OCI-M1 (cell line): ENCODE data around the gene ELMO1.

ENCODE experiments used
- DNase-seq: peaks from one replicate; lab custom pipeline; 2025; lab: John Stamatoyannopoulos, UW

Gene ELMO1

GRCh38 chr7:37430640-37431039 lies 18.0 kb downstream of the ELMO1 start:
- no peak for DNase-seq

- DNase-seq: no peak
These were observed 18.5 kb downstream of the ELMO1 start for GRCh38 chr7:37430171-37430570.

GRCh38 chr7:37429435-37429791 lies 19.3 kb downstream of the ELMO1 start:
- DNase-seq: no peak

- DNase-seq: no peak
These were observed 19.8 kb downstream of the ELMO1 start for GRCh38 chr7:37428681-37429434.

GRCh38 chr7:37427276-37427940 lies 21.3 kb downstream of the ELMO1 start:
- DNase-seq: no peak

- no peak for DNase-seq
These were observed 23.2 kb downstream of the ELMO1 start for GRCh38 chr7:37425498-37425897.

- no peak for DNase-seq
These were observed 23.7 kb downstream of the ELMO1 start for GRCh38 chr7:37424995-37425394.

GRCh38 chr7:37424521-37424920 lies 24.1 kb downstream of the ELMO1 start:
- no peak for DNase-seq

GRCh38 chr7:37421861-37422500 lies 26.7 kb downstream of the ELMO1 start:
- peak; percentile 38 for DNase-seq

GRCh38 chr7:37420946-37421695 lies 27.5 kb downstream of the ELMO1 start:
- peak; percentile 19 for DNase-seq

GRCh38 chr7:37419496-37419895 lies 29.2 kb downstream of the ELMO1 start:
- DNase-seq: peak; percentile 6

- DNase-seq: no peak
These were observed 30.3 kb downstream of the ELMO1 start for GRCh38 chr7:37418381-37418780.

GRCh38 chr7:37417107-37417474 lies 31.6 kb downstream of the ELMO1 start:
- DNase-seq: peak; percentile 57

GRCh38 chr7:37416378-37417106 lies 32.1 kb downstream of the ELMO1 start:
- peak; percentile 57 for DNase-seq

- DNase-seq: no peak
These were observed 33.0 kb downstream of the ELMO1 start for GRCh38 chr7:37415629-37416028.

GRCh38 chr7:37414352-37414983 lies 34.2 kb downstream of the ELMO1 start:
- no peak for DNase-seq

- no peak for DNase-seq
These were observed 37.1 kb downstream of the ELMO1 start for GRCh38 chr7:37411444-37412034.

GRCh38 chr7:37410305-37411229 lies 38.1 kb downstream of the ELMO1 start:
- DNase-seq: peak; percentile 23

GRCh38 chr7:37409461-37409860 lies 39.2 kb downstream of the ELMO1 start:
- no peak for DNase-seq
